Gastrocnemius medialis (tissue), 4 donors: ENCODE measurements around the gene RPS3A. TPM values are rescaled to one million over a fixed set of nuclear protein-coding genes. Genes with fewer than 3 reads are reported as not detected.

ENCODE experiments used
- ATAC-seq, 2 donors: fragments of 150-250 bp; one replicate each; pipeline ENCODE4 v1.9.1; 2016
- DNase-seq, 2 donors: peaks; one replicate each; pipeline ENCODE4 v3.0.0-alpha.2; 2019
- H3K27ac ChIP-seq, 4 donors: fragments of 200-600 bp; sonication (generic); 1 replicate in 1 of 4; 2 replicates in 3 of 4; pipeline ENCODE4 v1.5.1; 2016 to 2018; ENCODE audit warnings: mild to moderate bottlenecking in 2 of 4, moderate library complexity in 1 of 4
- H3K27me3 ChIP-seq, 3 donors: fragments of 200-600 bp; sonication (generic) in 2 of 3; 1 replicate in 1 of 3; 2 replicates in 2 of 3; pipeline versions ENCODE4 v1.5.1 to v1.6.0; 2016 to 2019; ENCODE audit warnings: mild to moderate bottlenecking in 1 of 3, moderate library complexity in 1 of 3
- H3K36me3 ChIP-seq, 2 donors: fragments of 200-600 bp; sonication (generic) in 1 of 2; one replicate each; pipeline ENCODE4 v1.5.1; 2017 to 2018
- H3K4me1 ChIP-seq, 2 donors: fragments of 200-600 bp; sonication (generic) in 1 of 2; one replicate each; pipeline ENCODE4 v1.5.1; 2016 to 2017; ENCODE audit warnings: mild to moderate bottlenecking in 2 of 2
- H3K4me3 ChIP-seq, 4 donors: fragments of 200-600 bp; sonication (generic) in 3 of 4; 1 replicate in 1 of 4; 2 replicates in 3 of 4; pipeline ENCODE4 v1.5.1; 2016 to 2019; ENCODE audit warnings: mild to moderate bottlenecking in 2 of 4
- H3K9me3 ChIP-seq, 3 donors: fragments of 200-600 bp; sonication (generic) in 2 of 3; 1 replicate in 1 of 3; 2 replicates in 2 of 3; pipeline ENCODE4 v1.5.1; 2016 to 2019
- CTCF ChIP-seq, 5 experiments: fragments of 450-650 bp in 3 of 5; fragments of 200-600 bp in 2 of 5; sonication (generic) in 2 of 5; IDR thresholded peaks in 4 of 5; conservative IDR thresholded peaks in 1 of 5; 1 replicate in 4 of 5; 2 replicates in 1 of 5; pipeline ENCODE4 v1.5.1; 2016 to 2019; ENCODE audit warnings: antibody characterized with exemption in 5 of 5, mild to moderate bottlenecking in 3 of 5, moderate library complexity in 3 of 5
- POLR2A ChIP-seq, 2 donors: fragments of 450-650 bp; IDR thresholded peaks; one replicate each; pipeline ENCODE4 v1.6.1; 2017; ENCODE audit warnings: antibody characterized with exemption in 2 of 2, mild to moderate bottlenecking in 2 of 2, moderate library complexity in 2 of 2
- in situ Hi-C, 4 donors: fragments of 200-750 bp; cut with MboI; loops; one replicate each; pipeline versions ENCODE4 v1.15.0 to v1.8.0; 2017; ENCODE audit warnings: low sequenced_read_pairs in 4 of 4
- intact Hi-C: fragments of 100-400 bp; cut with DNase I; formaldehyde crosslinking; loops from one replicate; pipeline ENCODE4 v1.15.1; 2023; ENCODE audit warnings: low total_unique reads
- total RNA-seq, 4 donors: library from RNA; depleted of rRNA; stranded (reverse); fragments of >200 nt; gene quantifications; one replicate each; pipeline versions ENCODE4 v1.1.0 to v1.2.3, GENCODE V29; 2016

RPS3A gene
- total RNA-seq, 4 donors from 2014 or later: 1,618 to 1,974 (median 1,771) TPM

DNA sequence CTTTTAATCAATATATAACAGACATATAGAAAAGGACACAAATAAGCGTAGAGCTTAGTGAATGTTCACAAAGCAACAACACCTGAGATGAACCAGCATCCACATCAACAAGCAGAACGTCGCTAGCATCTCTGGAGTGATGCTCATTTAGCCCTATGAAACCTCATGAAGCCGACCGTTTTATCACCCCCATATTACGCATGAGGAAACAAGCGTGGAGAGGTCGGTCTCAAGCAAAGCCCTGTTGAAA, 524 bp upstream of the RPS3A start:
- no peak for DNase-seq
- Histone ChIP-seq H3K4me1 (peaks cover 16 to 18% of the 10 kb centered on the region in 2 donors), H3K27me3 (no peaks in the 10 kb centered on the region), H3K4me3 (peak overlapping the region; percentile 39 to 89 (median 79)), H3K36me3 (peaks cover 4 to 32% of the 10 kb centered on the region in 2 donors), H3K9me3 (no peaks in the 10 kb centered on the region), H3K27ac (peak overlapping the region; percentile 32 to 89 (median 50))
- intact Hi-C loops (loop anchor here (1.0 to 5.0 kb wide), 4 partner anchors 84 to 1683 kb away; partner anchors contain the start of genes GATB, LRBA and SH3D19), in situ Hi-C loops (loop anchor here in 2 of 4 donors (10.0 to 25.0 kb wide), 3 partner anchors 663 to 1688 kb away; partner anchors contain the start of genes ARFIP1 (in 1 of the 2), GATB (in 1 of the 2) and TIGD4 (in 1 of the 2))
- no peak for TF ChIP-seq CTCF (IDR thresholded peaks at IDR 0.05 in 4 of 5, conservative IDR thresholded peaks at IDR 0.05 in 1 of 5)
- TF ChIP-seq POLR2A (IDR thresholded peaks at IDR 0.05): no peak
- ATAC-seq: peak; percentile 16 to 31

GRCh38 chr4:151099976-151100417, 569 bp downstream of the RPS3A start:
- intact Hi-C loops: loop anchor here (1.0 to 5.0 kb wide), 4 partner anchors 85 to 1682 kb away; partner anchors contain the start of genes GATB, LRBA and SH3D19
- Histone ChIP-seq H3K9me3 (no peaks in the 10 kb centered on the region), H3K4me1 (peaks cover 16 to 18% of the 10 kb centered on the region in 2 donors), H3K36me3 (peaks cover 5 to 43% of the 10 kb centered on the region in 2 donors), H3K4me3 (peak overlapping the region; percentile 77 to 89 (median 81)), H3K27ac (peak overlapping the region; percentile 89 to 91 (median 89)), H3K27me3 (no peaks in the 10 kb centered on the region)
- ATAC-seq (peak; percentile 20 to 23), DNase-seq (peak in 1 of 2 donors; percentile 6)
- no peak for TF ChIP-seq CTCF (IDR thresholded peaks at IDR 0.05 in 4 of 5, conservative IDR thresholded peaks at IDR 0.05 in 1 of 5)
- no peak for TF ChIP-seq POLR2A (IDR thresholded peaks at IDR 0.05)
- in situ Hi-C loops: loop anchor here (10.0 to 25.0 kb wide), 4 partner anchors 262 to 1687 kb away; partner anchors contain the start of genes GATB (in 2 of the 4), ARFIP1 (in 1 of the 4) and TIGD4 (in 1 of the 4)

- no peak for DNase-seq
- Histone ChIP-seq H3K4me3 (peak overlapping the region; percentile 77 to 89 (median 81)), H3K9me3 (no peaks in the 10 kb centered on the region), H3K4me1 (peaks cover 16 to 18% of the 10 kb centered on the region in 2 donors), H3K36me3 (peaks cover 5 to 48% of the 10 kb centered on the region in 2 donors), H3K27ac (peak overlapping the region; percentile 89 to 91 (median 89)), H3K27me3 (no peaks in the 10 kb centered on the region)
- in situ Hi-C loops: loop anchor here (25.0 kb wide), 2 partner anchors 262 to 662 kb away; partner anchors contain the start of gene GATB (in 1 of the 4)
- no peak for ATAC-seq
- TF ChIP-seq CTCF (IDR thresholded peaks at IDR 0.05 in 4 of 5, conservative IDR thresholded peaks at IDR 0.05 in 1 of 5): no peak
- TF ChIP-seq POLR2A (IDR thresholded peaks at IDR 0.05): no peak
- intact Hi-C loops: no loop called here
Observed at GRCh38 chr4:151100531-151100930, 1.1 kb downstream of the RPS3A start.

DNA sequence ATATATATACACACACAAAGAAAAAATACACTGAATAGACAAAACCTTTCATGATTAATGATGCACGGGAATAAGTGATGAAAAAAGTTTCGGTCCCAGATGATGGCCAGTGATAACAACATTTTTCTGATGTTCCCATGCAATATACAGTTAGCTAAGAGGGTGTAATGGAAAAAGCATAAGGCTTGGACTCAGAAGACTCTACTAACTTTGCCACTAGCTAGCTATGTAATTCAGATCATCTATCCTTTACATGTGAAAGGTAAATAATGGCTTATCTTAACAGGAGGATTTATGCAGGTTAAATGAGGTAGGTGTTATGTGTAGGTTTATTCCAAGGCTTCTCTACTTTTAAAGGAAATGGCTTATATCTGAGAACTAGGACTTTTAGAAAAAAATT, 4.3 kb downstream of the RPS3A start:
- intact Hi-C loops (no loop called here), in situ Hi-C loops (loop anchor here (25.0 kb wide), 2 partner anchors 259 to 659 kb away; partner anchors contain the start of gene GATB (in 1 of the 4))
- Histone ChIP-seq H3K4me3 (no peak overlapping the region), H3K27ac (no peak overlapping the region), H3K4me1 (peaks cover 16 to 20% of the 10 kb centered on the region in 2 donors), H3K9me3 (no peaks in the 10 kb centered on the region), H3K27me3 (no peaks in the 10 kb centered on the region), H3K36me3 (peaks cover 5 to 69% of the 10 kb centered on the region in 2 donors)
- ATAC-seq (no peak), DNase-seq (no peak)
- no peak for TF ChIP-seq POLR2A (IDR thresholded peaks at IDR 0.05)
- TF ChIP-seq CTCF (IDR thresholded peaks at IDR 0.05 in 4 of 5, conservative IDR thresholded peaks at IDR 0.05 in 1 of 5): no peak
